Pancreas (tissue), 10 donors: Measurements from ENCODE around the gene ERN1. TPM values are rescaled to one million over a fixed set of nuclear protein-coding genes. Genes with fewer than 3 reads are reported as not detected.

Experiments used
- ATAC-seq, 4 donors: fragments of 200-7000 bp; cut with Tn5 transposase; one replicate each; pipeline versions ENCODE4 v1.8.0 to v1.9.1; 2020; ENCODE audit warnings: mild to moderate bottlenecking in 4 of 4, moderate library complexity in 4 of 4
- DNase-seq, 6 donors: peaks; one replicate each; pipeline ENCODE4 v3.0.0-alpha.2; 2020
- FAIRE-seq: peaks from 2 replicates; lab custom pipeline; 2012; peaks lifted over from hg19 to GRCh38; lab: Jason Lieb, UNC
- H3K27ac ChIP-seq, 4 donors: fragments of 200-600 bp; sonication (generic); 1 replicate in 3 of 4; 2 replicates in 1 of 4; pipeline versions ENCODE4 v1.5.0 to v1.8.0; 2020
- H3K27me3 ChIP-seq, 4 donors: fragments of 200-600 bp; one replicate each; pipeline ENCODE4 v1.8.0; 2021
- H3K36me3 ChIP-seq, 3 donors: fragments of 200-600 bp; sonication (generic) in 1 of 3; one replicate each; pipeline versions ENCODE4 v1.5.0 to v1.8.0; 2020 to 2021
- H3K4me1 ChIP-seq, 3 donors: fragments of 200-600 bp; one replicate each; pipeline ENCODE4 v1.8.0; 2021
- H3K4me3 ChIP-seq, 4 donors: fragments of 200-600 bp; sonication (generic) in 2 of 4; one replicate each; pipeline versions ENCODE4 v1.5.0 to v1.8.0; 2020 to 2021
- H3K9me3 ChIP-seq, 4 donors: fragments of 200-600 bp; one replicate each; pipeline ENCODE4 v1.8.0; 2021
- WGBS, 2 donors: extraction: QIAGEN DNeasy Blood & Tissue Kit; methylation state at CpG; one replicate each; pipeline ENCODE4 v1.1.7; 2013; 5-methylcytosine and 5-hydroxymethylcytosine counted together
- intact Hi-C, 3 donors: fragments of 100-400 bp; cut with DNase I; formaldehyde crosslinking; loops; one replicate each; pipeline versions ENCODE4 v1.11.1 to v1.14.2; 2022
- polyA plus RNA-seq, 2 donors: library from polyadenylated mRNA; stranded (reverse); fragments of 200-250 nt; gene quantifications; one replicate each; pipeline ENCODE4 v1.2.3, GENCODE V29; 2013
- total RNA-seq, 6 donors: library from RNA; stranded (reverse); fragmentation: NEBNext Ultra II Directional in 4 of 6; extraction: Animal tissue kit (Norgen Biotek cat#: 25700) in 4 of 6; gene quantifications; one replicate each; pipeline versions ENCODE4 v1.2.1 to v1.2.4, GENCODE V29; 2021 to 2023
- TF ChIP-seq, protein P1 (sequence below), 4 donors: fragments of 200-600 bp; sonication (generic) in 3 of 4; IDR thresholded peaks; one replicate each; pipeline versions ENCODE4 v1.5.0 to v1.8.0; 2021; ENCODE audit warnings: antibody characterized with exemption in 4 of 4
- donor health status: healthy with polysubstance abuse.
- donor health status: DM: no; HTN: no; CAD: no; lungs with moderate emphysema.
- donor health status: DM: no; HTN: no; CAD: no.
- donor health status: control.
- donor health status: control.
- donor health status: Bipolar disorder and iron deficiency.
- donor health status: DM: yes; HTN: yes; CAD: no.
- donor health status: DM: no; HTN: no; CAD: no.
- donor health status: DM: no; HTN: no; CAD: no.
- donor health status: DM: yes; HTN: yes; CAD: no.

Gene ERN1
- total and polyA plus RNA-seq, 8 donors: 10.4 to 151 (median 39.1) TPM

DNA sequence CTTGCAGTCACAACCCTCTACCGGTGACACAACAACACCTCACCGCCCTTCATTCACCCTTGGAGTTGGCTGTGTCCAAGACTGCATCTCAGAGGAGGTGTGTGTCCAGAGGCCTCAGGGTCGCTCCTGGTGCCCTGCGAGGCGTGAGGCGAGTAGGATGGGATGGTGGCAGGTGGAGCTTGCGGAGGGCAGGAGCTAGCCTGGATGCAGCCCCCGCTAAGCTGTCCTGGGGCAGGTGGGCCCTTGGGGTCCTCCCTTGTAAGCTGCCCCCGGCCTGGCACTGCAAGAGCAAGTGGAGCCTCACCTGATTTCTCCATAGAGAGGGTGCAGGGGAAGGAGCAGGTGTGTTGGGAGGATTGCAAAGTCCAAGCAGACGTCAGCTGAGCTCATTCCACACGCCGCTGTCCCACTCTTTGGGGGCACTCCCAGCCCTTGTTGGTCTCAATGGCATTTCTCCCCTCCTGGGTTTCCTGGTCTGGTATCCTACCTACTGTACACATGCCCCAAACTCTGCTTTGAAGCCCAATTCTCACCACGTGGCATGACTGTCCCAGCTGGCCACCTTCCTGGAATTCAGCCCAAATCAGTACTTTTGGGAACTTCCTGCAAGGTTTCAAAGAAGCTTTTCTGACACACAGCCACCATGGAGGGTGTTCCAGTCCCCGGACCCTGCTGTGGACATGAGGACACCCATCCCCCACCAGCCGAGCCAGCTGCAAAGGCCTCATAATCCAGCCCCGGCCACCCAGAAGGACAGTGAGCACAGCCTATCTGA, 91.4 kb downstream of the ERN1 start:
- DNase-seq: peak in 1 of 6 donors; percentile 11
- intact Hi-C loops: loop anchor here in 1 of 3 donors (10.0 kb wide), 1 partner anchor 96 kb away; the partner anchor contains the start of gene ERN1
- WGBS, 2 donors: 89% methylated on average over 15 to 16 of the region's 16 CpGs

GRCh38 chr17:64037802-64038201, 92.1 kb downstream of the ERN1 start:
- WGBS, 2 donors: 94 to 97% methylated on average over 5 of the region's 5 CpGs
- intact Hi-C loops: loop anchor here in 1 of 3 donors (10.0 kb wide), 1 partner anchor 97 kb away; the partner anchor contains the start of gene ERN1
- DNase-seq (peak in 1 of 6 donors; percentile 4), FAIRE-seq (no peak), ATAC-seq (no peak)
- Histone ChIP-seq H3K27me3 (no peaks in the 10 kb centered on the region), H3K4me3 (no peak overlapping the region), H3K36me3 (peaks cover 0 to 3% (median 0%) of the 10 kb centered on the region in 3 donors), H3K27ac (no peak overlapping the region), H3K9me3 (no peaks in the 10 kb centered on the region), H3K4me1 (peaks cover 0 to 15% (median 7%) of the 10 kb centered on the region in 3 donors)
- TF ChIP-seq, protein P1, sequence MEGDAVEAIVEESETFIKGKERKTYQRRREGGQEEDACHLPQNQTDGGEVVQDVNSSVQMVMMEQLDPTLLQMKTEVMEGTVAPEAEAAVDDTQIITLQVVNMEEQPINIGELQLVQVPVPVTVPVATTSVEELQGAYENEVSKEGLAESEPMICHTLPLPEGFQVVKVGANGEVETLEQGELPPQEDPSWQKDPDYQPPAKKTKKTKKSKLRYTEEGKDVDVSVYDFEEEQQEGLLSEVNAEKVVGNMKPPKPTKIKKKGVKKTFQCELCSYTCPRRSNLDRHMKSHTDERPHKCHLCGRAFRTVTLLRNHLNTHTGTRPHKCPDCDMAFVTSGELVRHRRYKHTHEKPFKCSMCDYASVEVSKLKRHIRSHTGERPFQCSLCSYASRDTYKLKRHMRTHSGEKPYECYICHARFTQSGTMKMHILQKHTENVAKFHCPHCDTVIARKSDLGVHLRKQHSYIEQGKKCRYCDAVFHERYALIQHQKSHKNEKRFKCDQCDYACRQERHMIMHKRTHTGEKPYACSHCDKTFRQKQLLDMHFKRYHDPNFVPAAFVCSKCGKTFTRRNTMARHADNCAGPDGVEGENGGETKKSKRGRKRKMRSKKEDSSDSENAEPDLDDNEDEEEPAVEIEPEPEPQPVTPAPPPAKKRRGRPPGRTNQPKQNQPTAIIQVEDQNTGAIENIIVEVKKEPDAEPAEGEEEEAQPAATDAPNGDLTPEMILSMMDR (IDR thresholded peaks at IDR 0.05): no peak

More for the DNA sequence above, 91.4 kb downstream of the ERN1 start:
- Histone ChIP-seq H3K9me3 (no peaks in the 10 kb centered on the region), H3K4me3 (no peak overlapping the region), H3K4me1 (peaks cover 0 to 20% (median 7%) of the 10 kb centered on the region in 3 donors), H3K27ac (no peak overlapping the region), H3K27me3 (no peaks in the 10 kb centered on the region), H3K36me3 (peaks cover 0 to 10% (median 3%) of the 10 kb centered on the region in 3 donors)
- FAIRE-seq (no peak), ATAC-seq (no peak)
- TF ChIP-seq, protein P1 (IDR thresholded peaks at IDR 0.05): no peak

GRCh38 chr17:64037180-64037579, 92.8 kb downstream of the ERN1 start:
- FAIRE-seq (no peak), ATAC-seq (no peak), DNase-seq (no peak)
- Histone ChIP-seq H3K4me3 (no peak overlapping the region), H3K27me3 (no peaks in the 10 kb centered on the region), H3K9me3 (no peaks in the 10 kb centered on the region), H3K27ac (no peak overlapping the region), H3K36me3 (no peaks in the 10 kb centered on the region), H3K4me1 (peaks cover 0 to 9% (median under 1%) of the 10 kb centered on the region in 3 donors)
- WGBS, 2 donors: 86 to 87% methylated on average over 6 of the region's 6 CpGs
- intact Hi-C loops: loop anchor here in 1 of 3 donors (10.0 kb wide), 1 partner anchor 98 kb away; the partner anchor contains the start of gene ERN1
- TF ChIP-seq, protein P1 (IDR thresholded peaks at IDR 0.05): no peak

DNA sequence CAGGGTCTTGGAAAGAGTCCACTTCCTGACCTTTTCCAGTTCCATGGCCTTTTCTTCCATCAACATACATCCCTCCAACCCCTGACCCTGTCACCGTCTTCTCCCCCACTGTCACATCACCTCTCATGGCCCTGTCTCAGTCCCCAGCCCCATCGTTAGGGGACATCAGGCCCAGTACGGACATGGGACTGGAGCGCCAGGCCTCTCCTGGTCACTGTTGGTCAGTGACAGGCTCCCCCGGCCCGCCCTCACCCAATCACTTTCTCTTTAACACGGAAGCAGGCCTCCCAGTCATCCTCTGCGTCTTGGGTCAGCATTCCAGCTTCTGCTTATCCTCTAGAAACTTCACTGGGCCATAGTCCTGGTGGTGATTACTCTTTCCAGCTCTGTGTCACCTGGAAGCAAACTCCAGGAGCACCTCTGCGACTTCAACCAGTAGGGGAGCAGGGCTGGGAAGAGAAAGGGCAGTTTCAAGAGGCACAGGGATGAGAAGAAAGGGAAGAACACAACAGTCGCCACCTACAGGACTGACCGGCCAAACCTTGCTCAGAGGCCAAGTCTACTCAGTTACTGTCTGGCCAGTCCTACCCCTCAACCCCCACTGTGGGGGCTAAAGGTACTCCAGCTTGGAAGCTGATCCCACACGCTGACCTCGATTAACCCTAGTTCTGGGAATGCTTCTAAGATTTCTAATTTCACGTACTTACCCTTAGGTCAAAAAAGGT, 93.6 kb downstream of the ERN1 start:
- FAIRE-seq (no peak), ATAC-seq (no peak), DNase-seq (peak in 1 of 6 donors; percentile 11)
- H3K4me1 ChIP-seq: peaks cover 0 to 7% (median 0%) of the 10 kb centered on the region in 3 donors
- H3K27ac ChIP-seq: no peak overlapping the region
- no peaks in the 10 kb centered on the region for H3K36me3 ChIP-seq
- WGBS, 2 donors: 91 to 92% methylated on average over 14 of the region's 14 CpGs
- TF ChIP-seq, protein P1 (IDR thresholded peaks at IDR 0.05): no peak
- H3K9me3 ChIP-seq: no peaks in the 10 kb centered on the region
- H3K27me3 ChIP-seq: no peaks in the 10 kb centered on the region
- intact Hi-C loops: loop anchor here in 1 of 3 donors (10.0 kb wide), 1 partner anchor 98 kb away; the partner anchor contains the start of gene ERN1
- no peak overlapping the region for H3K4me3 ChIP-seq
